ENCODE measurements around the gene SPI1.
"Not testable (repeated sequence)": the region's sequence is repeated elsewhere in the genome, so short reads cannot be mapped to it uniquely, and the experiment has no call there.

SPI1 gene

DNA sequence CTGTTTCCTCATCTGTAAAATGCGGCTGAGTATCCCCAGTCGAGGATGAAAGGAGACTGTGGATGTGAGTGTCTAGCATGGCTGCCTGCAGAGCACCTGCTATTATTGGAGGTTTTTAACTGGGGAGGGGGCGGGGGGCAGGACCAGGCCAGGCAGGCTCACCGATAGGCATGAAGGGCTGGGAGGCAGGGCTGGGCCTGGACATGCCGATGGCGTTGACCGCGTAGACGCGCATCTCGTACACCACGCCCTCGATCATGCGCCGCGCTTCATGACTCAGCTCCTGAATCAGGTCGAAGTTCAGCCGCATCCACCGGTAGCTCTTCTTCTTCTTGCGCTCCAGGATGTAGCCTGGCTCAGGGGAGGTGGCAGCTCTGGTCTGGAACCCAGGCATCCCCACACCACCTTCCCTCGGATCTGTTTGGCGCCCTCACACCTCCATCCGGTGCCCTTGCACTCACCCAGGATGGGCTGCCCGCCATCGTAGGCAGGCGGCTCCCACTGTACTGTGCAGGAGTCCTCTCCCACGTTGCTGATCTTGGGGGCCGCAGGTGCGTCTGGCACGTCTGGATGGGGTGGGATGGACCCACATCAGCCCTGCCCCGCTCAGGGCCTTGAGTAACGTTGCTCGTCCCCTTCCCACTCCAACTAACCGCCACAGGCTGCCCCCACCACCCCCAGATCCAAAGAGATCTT is 41.0 kb downstream of the SPI1 start:
- no peak for DNase-seq

DNA sequence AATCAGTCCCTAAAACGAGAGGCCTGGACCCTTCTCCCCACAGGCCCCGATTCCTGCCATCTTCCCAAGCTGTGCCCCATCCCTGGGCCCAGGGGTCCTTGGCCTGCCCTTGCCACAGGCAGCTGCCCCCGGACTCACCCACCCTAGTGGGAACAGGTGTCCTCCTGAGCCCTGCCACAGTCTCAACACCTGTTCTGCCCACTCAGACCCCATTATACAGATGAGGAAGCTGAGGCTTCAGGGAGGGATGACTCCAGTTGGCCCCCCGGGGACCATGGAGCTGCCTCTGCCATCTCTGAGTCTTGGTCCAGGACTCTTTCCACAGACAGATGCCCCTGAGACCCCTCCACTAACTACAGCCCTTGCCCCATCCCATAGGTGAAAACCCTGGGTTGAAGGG is 41.8 kb downstream of the SPI1 start:
- no peak for DNase-seq

DNA sequence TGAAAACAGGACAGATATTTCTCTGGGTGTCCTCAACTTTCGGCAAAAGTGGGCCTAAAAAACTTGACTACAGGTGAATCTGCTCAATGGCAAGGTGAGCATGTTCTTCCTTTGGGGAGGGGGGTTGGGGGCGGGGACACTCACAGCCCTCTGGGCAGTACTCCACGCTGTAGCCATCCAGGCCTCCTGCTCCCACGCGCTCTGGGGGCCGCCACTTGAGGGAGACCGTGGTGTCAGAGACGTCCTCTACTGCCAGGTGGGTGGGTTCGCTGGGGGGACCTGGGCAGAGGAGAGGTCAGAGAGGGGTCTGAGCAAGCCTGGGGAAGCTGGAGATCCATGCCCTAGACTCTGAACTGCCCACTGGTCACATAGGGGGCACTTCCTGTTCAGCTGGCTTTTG is 42.6 kb downstream of the SPI1 start:
- DNase-seq: no peak

DNA sequence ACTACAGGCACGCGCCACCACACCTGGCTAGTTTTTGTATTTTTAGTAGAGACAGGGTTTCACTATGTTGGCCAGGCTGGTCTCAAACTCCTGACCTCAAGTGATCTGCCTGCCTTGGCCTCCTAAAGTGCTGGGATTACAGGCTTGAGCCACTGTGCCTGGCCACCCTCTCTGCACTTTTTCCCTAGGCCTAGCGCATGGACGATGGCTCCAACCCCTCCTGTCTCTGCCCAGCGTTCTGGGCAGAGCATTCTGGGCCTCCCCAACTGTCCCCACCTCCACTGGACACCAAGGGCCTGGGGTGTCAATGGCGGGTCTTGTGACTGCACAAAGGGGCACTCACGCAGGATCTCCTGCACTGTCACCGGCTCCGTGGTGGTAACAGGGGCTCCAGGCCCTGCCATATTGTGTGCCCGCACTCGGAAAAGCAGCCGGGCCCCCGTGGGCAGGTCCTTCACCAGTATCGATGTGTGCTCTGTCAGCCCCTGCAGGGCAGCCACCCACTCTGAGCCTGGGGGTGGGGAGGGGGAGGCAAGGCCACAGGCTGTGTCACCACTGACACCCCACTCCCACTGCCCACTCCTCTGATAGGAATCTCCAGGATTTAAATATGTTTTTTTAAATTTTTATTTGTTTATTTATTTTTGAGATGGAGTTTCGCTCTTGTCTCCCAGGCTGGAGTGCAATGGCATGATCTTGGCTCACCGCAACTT is 43.5 kb downstream of the SPI1 start:
- DNase-seq: not testable (repeated sequence)

DNA sequence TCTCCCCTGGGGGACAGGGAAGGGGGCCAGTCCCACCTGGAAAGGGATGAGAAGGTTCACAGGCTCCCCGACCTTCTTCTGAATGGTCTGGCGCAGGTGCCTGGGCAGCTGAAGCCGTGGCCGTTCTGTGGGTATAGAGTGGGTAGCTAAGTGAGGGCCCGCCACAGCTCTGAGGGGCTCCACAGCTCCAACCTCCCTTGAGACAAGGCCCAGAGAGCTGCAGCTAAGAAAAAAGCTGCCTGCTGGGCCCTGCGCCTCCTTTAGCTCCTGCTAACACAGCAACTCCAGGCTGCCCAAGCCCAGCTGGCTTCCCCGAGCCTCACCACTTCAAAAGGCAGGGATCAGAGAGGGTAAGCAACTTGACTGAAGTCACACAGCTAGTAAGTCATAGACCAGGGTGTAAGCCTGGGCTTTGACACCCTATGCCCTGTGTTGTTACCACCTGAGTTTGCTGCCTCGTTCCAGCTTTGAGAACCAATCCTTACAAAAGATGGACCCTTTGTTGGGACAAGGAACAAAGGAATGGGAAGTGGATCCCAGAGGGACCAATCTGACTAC is 44.4 kb downstream of the SPI1 start:
- no peak for DNase-seq

DNA sequence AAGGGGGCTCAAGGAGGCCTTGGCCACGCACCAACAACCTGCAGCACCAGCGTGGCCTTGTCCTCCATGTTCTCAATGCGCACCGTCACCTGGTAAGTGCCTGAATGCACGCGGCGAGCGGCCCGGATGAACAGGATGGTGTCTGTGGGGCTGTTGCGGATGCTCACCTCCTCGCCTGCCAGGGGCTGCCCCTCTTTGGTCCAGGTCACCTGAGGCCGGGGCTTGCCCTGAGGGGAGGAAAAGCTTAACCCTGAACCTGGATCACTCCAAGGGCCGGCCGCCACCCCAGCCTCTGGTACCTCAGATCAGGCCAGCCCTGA is 44.9 kb downstream of the SPI1 start:
- no peak for DNase-seq

DNA sequence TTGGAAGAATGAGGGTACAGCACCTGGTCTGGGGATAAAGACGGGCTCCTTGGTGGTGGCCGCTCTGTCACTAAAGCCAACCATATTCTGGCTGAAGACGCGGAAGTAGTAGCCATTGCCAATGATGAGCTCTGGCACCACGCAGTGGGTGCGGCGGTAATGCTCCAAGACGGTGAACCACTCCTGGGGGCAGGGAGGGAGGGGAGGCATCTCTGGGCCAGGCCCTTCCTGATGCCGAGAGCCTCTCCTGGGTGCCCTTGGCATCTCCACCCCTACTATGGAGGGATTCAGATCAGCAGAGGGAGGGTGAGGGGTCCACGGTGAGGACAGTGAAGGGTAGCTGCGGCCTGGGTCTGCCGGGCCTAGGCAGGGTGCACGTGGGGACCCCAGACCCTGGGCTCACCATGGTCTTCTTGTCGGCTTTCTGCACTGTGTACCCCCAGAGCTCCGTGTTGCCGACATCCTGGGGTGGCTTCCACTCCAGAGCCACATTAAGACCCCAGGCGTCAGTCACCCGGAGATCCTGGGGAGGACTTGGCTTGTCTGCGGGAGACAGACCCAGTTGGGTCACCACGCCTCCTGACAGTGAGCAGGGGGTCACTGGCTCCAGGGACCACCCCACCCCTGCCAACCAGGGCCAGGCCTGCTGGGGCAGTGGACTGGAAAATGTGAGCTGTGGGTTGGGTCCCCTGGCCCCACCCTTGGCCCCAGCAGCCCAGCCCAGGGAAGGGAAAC is 45.4 kb downstream of the SPI1 start:
- DNase-seq: no peak

DNA sequence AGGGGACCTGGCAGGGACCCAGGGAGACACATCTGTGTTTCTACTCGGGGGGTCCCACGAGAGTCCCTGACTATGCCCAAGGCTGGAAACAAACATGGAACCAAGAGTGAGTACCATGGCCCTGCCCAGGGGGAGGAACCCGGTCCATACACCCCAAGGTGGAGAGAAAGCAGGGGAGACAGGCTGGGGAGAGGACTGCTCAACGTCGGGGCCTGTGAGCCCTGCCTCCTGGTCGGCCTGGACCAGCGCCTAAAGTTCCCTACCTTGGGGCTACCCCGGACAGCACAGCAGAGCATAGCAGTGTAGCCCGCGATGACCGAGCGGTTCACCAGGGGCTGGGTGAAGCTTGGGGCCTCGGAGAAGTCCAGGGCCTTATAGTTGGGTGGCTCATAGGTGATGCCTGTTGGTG is 46.0 kb downstream of the SPI1 start:
- no peak for DNase-seq

DNA sequence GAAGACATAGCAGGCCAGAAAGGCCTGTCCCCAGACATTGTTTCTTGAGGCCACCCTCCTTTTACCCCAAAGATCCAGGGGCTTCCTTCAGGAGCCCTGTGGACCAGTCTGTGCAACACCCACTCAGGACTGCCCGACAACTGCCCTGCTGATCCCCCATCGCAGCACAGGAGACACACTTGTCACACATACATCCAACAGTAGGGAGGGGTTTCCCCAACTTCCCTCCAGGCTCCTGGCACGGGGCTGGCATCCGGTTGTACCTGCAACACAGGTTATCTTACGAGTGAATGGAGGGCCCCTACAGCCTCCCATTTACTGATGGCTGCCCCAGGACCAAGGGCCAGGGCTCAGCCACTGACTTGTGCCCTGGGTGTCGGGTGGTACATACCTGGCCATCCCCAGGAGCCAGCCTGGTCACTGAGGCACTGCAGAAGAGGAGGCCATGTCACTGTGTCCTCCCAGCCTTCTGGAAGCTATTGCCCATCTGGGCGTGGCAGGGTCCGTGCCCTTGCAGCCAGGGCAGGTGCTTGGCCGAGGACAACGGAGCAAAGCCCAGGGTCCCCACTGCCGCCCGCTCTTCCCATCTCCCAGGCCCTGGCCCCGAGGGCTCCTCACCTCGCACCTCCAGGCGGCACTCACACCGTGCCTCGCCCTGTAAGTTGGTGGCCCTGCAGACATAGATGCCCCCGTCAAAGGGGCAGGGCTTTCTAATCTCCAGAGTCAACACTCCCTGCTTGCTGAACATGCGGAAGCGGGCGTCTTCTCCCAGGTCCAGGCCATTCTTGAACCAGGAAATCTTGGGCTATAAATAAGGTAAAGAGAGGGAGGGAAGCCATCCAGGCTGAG is 46.7 kb downstream of the SPI1 start:
- DNase-seq: no peak

DNA sequence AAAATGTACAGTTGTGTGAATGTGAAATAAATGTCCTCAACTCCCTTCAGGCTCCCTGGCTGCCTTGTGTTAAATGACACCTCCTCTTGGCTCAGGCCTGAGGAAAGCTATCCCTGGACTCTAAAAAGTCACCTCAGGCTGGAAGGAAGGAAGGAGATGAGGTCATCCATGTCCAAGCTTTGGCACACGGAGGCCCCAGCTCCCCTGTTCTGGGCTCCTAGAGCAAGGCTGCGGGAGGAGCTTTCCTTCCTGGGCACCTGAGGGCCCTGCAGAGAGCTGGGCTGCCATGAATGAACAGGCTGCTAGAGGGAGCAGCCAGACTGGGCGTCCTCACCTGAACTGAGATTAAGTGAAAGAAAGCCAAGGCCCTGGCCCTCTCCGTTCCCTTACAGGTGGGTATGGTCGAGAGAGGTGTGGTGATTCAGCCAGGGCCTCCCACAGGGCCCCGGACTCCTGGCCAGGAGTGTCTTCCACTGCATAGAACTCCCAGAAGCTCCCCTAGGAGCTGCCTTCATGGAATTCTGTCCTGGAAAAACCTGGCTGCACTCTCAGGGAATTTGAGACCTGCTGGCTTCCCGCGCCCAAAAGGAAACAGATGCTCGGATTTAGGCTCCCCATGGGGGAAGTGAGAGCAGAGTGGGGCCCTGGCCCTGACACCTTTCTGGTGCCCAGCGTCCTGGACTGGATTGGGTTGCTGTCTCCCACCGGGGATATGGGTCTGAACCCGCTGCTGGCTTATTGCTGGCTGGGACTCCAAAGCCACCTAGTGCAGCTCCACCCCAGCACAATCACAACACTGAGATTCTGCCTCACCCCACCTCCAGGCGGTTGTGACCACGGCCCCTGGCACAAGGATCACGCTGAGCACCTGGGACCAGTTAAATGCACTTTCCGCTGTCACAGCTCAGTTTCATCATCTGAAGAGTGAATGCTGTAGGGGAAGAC is 48.1 kb downstream of the SPI1 start:
- DNase-seq: no peak

DNA sequence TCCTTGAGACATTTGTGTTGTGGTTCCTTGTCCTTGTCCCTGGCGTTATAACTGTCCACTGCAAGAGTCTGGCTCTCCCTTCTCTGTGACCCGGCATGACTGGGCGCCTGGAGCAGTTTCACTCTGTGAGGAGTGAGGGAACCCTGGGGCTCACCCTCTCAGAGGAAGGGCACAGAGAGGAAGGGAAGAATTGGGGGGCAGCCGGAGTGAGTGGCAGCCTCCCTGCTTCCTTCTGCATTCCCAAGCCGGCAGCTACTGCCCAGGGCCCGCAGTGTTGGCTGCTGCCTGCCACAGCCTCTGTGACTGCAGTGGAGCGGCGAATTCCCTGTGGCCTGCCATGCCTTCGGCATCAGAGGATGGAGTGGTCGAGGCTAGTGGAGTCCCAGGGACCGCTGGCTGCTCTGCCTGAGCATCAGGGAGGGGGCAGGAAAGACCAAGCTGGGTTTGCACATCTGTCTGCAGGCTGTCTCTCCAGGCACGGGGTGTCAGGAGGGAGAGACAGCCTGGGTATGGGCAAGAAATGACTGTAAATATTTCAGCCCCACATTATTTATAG is 48.8 kb downstream of the SPI1 start:
- DNase-seq: no peak

DNA sequence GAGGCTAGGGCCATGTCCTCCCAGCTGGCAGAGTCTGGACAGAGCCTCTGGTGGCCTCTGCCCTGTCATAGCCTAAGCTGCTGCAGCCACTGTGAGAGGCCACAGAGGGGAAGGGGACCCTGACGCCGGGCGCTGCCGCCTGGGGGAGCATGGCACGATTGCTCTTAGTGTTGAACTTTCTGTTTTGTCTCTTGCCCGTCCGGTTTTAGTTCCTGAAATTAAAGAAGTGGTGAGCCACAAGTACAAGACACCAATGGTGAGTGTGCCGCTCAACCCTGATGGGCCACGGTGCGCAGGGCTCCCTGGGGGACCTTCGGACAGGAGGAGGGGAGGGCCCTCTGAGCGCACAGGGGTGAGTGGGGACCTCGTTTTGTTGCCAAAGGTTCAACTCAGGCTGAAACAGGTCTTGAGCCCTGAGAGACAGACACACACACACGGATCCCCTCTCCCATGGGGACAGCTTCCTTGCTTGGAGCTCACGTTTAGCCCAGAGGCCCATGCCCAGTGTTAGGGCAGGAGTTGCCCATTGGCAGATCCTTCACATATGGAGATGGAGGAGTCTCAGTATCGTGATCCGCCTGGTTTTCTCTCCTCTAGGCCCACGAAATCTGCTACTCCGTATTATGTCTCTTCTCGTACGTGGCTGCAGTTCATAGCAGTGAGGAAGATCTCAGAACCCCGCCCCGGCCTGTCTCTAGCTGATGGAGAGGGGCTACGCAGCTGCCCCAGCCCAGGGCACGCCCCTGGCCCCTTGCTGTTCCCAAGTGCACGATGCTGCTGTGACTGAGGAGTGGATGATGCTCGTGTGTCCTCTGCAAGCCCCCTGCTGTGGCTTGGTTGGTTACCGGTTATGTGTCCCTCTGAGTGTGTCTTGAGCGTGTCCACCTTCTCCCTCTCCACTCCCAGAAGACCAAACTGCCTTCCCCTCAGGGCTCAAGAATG is 49.6 kb downstream of the SPI1 start:
- DNase-seq: no peak

DNA sequence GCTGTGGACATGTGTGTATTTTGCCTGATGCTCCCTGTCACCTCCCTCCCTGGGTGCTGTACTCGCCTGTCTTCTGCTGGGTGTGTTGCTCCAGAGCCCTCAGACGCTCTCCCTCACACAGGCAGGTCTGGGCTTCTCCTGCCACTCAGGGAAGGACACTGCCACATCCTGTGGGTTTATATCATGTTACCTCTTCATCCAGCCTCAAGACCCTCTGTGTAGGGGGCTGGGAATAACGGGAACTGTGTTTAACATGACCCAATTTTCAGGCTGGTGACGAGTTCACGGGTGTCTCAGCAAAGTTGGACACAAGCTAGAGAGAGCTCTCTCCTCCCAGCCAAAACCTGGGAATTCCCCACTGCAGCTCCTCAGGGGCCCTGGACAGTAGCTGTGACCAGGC is 50.4 kb downstream of the SPI1 start:
- no peak for DNase-seq

DNA sequence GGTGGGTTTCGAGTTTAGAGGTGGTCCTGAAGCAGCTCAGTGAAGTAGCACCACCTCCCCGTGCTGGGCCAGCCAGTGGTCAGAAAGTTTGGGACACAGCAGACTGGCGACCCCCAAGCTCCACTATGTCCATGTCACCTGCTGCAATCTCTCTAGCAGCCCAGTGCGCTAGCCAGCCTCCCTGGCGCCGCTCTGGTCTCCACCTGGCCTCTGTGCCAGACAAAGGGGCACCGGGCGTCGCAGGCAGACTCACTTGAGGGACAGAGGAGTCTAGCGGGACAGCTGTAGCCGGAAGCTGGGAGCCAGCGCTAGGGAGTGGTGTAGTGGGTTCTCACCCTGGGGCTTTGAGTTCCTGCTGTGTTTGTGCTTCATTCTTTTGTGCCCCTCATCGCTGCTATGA is 51.3 kb downstream of the SPI1 start:
- DNase-seq: no peak

DNA sequence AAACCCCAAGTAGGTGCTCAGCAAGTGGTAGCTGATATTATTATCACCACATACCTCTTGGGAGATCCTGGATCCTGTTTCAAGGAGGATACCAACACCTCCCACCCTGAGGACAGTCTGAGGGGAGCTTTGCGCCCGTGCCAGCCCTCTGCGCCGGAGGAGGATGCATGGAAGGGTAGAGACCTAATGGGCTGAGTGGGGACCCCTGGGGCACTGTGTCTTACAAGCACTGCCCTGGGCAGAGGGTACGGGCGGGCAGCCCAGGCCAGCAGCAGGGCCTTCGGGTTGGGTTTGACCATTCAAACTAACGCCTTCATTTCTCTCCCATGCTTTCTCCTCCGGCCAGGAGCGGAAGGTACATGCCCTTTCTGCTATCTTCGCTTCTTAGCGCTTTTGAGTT is 52.1 kb downstream of the SPI1 start:
- DNase-seq: no peak

DNA sequence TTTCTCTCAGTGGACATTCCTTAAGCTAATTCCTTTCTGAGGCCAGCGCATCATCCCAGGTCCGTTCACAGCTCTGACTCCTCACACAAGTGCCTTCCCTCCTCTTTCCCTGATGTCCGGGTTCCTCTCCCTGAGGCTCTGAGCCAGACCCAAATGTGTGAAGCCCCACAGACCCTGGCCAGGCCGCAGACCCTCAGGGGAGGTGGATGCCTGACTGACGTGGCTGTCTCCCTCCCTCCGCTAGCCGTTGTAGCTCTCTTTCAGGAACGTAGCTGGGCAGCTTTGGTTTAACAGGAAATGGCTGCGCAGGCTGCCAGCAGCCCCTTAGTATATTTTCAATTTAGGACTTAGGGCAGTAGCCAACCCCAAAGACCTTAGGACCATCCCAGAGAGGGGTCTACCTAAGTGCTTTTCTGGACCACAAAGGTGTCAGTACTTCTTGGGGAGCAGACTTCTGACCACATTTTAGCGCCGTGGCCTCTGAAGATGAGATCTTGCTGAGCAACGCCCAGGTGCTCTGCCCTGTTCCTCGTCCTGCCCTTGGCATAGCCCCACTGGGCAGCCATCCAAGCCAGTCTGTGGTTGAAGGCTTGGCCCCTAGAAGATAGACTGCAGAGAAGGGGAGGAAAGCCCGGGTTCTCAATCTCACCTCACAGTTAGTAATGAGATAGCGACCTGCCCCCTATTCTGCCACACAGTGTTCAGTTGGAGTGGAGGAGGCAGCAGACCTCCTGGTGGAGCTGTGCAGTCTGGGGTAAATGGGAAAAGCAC is 52.9 kb downstream of the SPI1 start:
- DNase-seq: no peak

DNA sequence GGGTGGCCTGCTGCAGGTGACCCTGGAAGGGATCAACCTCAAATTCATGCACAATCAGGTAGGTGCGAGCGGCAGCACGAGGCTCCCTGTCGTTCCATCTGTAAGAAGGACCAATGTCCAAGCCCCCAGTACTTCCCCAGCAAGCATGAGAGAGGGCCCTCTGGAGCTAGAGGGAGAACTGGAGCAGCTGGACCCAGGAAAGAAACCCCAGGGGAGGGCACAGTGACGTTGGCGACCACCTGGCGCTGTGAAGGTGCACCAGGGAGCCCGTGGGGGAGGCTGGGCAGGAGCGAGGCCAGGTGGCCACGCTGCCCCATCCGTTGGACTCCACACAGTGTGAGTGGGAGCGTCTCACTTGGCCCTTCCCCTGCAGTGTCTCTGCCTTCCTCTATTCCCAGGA is 53.8 kb downstream of the SPI1 start:
- no peak for DNase-seq

DNA sequence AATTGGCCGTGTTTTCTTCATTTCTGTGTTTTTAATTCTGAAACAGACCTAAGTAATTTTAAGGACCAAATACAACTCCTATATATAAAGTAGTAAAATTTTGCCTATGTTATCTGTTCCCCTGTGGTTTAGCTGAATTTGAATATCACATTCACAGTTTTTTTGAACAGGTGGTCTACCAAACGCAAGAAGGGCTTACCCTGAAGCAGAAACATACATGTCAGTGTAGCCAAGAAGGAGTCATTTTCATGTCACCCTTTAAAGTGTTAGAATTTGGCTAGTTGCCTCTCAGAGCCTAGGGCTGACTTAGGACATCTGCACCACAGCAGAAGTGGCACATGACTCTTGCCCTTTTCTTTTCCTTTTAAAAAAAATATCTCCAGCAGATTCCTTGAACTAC is 60.2 kb downstream of the SPI1 start:
- DNase-seq: no peak

DNA sequence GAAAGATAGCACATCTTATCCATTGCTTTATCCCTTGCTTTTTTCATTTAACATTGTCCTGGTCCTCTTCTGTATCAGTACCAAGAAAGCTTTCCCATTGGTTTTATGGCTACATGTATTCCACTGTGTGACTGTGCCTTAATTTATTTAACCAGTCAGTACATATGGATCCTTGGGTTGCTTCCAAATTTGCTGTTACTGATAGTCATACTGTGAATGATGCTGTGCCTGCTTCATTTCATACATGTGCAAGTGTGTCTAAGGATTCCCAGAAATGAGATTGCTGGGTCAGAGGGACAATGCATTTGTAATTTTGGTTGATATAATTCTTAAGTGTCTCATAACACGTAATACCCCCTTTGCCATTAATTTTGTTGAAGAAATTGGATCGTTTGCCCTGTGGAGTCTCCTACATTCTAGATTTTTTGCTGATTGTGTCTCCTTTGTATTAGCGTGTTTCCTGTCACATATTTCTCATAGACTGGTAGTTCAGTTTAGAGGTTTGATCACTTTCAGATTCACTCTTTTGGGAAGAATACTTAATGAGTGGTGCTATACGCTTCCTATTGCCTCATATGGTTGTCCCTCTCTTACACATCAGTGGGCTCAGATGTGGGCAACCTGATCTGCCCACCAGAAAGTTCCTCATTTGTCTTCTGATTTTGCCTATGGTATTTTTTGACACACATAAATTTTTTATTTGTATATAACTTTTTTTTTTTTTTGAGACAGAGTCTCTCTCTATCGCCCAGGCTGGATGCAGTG is 61.1 kb downstream of the SPI1 start:
- DNase-seq: no peak
